Adipose tissue (tissue), 3 donors: ENCODE results near the gene PANX2. TPM values are rescaled to one million over a fixed set of nuclear protein-coding genes. Genes with fewer than 3 reads are reported as not detected.

ENCODE experiments used
- H3K27ac ChIP-seq: one replicate; pipeline ENCODE4 v1.5.1; 2013; ENCODE audit warnings: low read depth, low read length
- WGBS, 3 donors: extraction: QIAGEN DNeasy Blood & Tissue Kit; methylation state at CpG; one replicate each; pipeline ENCODE4 v1.1.7; 2013; 5-methylcytosine and 5-hydroxymethylcytosine counted together
- polyA plus RNA-seq, 3 donors: library from polyadenylated mRNA; stranded (reverse); fragments of 200-250 nt; gene quantifications; one replicate each; pipeline ENCODE4 v1.2.3, GENCODE V29; 2013
- donor health status: healthy with polysubstance abuse.
- donor health status: Bipolar disorder and iron deficiency.
- donor health status: healthy.

The PANX2 gene
- polyA plus RNA-seq, 3 donors, result 0.34 to 0.46 (median 0.36) TPM

DNA sequence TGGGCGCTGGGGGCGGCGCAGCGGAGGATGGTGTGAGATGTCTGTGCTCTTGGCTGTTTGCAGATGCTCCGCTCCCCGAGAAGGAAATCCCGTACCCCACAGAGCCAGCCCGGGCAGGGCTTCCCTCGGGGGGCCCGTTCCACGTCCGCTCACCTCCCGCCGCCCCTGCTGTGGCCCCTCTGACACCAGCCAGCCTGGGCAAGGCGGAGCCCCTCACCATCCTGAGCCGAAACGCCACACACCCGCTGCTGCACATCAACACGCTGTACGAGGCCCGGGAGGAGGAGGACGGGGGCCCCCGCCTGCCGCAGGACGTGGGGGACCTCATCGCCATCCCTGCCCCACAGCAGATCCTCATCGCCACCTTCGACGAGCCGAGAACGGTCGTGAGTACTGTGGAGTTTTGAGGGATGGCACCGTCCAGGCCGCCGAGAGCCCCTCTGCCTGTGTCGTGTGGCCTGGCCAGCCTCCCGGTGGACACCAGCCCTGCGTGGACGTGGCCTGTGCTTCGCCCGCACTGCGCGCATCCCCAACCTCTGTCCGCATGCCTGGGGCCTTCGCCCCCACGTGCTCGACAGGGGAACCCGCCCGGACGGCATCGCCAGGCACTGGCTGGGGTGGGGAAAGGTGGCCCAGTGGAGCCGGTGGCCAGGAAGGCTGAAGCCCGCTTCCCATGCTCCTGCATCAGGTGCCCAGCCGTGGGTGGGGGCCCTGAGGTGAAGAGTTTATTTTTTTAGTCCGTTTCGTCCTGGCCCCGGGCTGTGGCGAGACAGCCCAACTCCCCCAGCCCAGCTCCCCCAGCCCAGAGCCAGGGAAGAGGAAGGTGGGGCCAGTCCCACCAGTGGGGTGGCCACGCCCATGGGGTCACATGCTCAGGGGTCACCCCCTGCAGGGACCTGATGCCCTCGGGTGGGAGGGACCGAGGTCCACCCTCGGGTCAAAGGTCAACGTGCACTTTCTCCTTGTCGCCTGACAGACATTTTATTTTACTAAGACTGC lies 8.6 kb downstream of the PANX2 start:
- H3K27ac ChIP-seq, result no peak overlapping the region
- 77 to 82% (median 79%) methylated on average over 64 of the region's 64 CpGs for WGBS, 3 donors

GRCh38 chr22:50179937-50180726 lies 9.6 kb downstream of the PANX2 start:
- no peak overlapping the region for H3K27ac ChIP-seq
- WGBS, 3 donors, result 60 to 84% (median 64%) methylated on average over 39 of the region's 39 CpGs

- WGBS, 3 donors, result 88 to 94% (median 91%) methylated on average over 27 of the region's 27 CpGs
- H3K27ac ChIP-seq, result no peak overlapping the region
Observed at GRCh38 chr22:50180727-50181521, 10.4 kb downstream of the PANX2 start.

GRCh38 chr22:50182176-50183081 lies 11.9 kb downstream of the PANX2 start:
- 61 to 88% (median 86%) methylated on average over 31 of the region's 31 CpGs for WGBS, 3 donors
- no peak overlapping the region for H3K27ac ChIP-seq

DNA sequence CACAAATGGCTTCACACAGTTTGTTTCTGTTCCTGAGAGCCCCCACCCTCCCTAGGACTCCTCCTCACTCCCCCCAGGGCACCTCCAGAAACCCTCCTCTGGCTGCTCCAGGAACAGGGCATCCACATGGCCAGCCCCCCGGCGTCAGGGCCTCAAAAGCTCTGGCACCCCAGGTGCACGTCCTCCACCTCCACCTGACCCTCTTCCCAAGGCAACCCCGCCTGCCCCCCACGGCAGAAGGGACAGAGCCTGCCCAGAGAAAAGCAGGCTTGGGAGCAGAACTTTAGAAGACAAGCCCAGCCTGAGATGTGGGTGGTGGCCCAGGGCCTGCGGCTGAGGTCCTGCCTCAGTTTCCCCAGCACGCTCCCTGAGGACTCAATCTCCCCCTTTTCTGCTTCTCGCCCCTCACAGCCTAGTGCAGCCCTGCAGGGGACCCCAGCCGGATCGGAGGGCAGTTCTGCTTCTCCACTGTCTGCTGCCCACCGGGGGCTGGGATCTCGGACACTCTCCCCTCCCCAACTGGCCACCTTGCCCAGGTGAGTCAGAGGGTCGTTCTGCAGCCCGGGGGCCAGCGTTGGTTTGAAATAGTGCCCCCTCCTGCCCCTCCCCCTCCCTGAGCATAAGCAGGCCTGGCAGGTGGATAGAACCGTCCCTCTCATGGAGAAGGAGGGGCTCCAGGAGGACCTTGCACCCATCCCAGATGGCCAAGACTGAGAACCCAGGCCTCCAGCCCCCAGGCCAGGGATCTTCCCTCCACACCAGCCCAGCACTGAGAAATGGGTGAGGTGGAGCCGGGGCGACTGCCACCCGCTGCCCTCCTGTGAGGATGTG lies 12.8 kb downstream of the PANX2 start:
- WGBS, 3 donors, result 64 to 88% (median 86%) methylated on average over 18 to 19 of the region's 19 CpGs
- no peak overlapping the region for H3K27ac ChIP-seq

DNA sequence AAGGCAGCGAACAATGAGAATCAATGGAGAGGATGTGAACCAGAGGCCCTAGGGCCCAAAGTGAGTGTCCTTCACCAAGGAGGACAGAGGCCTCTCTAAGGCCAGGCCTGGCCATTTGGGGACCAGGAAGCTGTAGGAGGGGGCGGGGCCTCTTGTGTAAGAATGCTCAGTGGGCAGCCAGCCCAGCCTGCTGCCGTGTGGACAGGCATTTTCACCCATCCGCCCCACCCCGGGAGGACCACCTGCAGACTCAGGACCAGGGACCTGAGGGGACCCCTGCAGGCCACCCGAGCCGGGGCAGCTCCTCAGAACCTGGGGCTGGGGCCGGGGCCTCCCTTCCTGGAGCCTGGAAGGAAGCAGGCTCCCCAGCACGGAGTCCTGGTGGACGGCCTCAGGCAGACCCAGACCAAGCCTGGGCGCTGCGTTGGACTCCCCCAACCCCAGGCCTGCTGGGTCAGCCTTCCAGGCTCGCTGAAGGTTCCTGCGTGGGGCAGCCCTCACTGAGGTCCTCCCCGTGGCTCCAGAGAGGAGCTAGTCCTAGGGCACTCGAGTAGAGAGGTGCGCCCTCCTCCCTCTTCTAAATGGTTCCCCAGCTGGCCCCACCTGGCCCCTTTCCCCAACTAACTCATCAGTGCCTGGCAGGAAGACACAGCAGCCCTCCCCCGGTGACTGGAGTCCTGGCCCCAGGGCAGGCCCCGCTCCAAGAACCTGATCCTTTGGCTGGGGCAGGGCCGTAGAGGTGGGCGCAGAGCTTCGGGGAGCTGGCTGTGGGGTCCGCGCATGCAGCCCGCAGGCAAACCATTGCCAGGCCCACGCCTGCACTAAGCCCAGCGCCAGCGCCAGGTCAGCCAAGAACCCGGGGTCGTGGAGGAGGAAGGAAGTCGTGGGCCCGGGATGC lies 13.7 kb downstream of the PANX2 start:
- no peak overlapping the region for H3K27ac ChIP-seq
- 46 to 64% (median 47%) methylated on average over 29 to 32 of the region's 32 CpGs for WGBS, 3 donors

DNA sequence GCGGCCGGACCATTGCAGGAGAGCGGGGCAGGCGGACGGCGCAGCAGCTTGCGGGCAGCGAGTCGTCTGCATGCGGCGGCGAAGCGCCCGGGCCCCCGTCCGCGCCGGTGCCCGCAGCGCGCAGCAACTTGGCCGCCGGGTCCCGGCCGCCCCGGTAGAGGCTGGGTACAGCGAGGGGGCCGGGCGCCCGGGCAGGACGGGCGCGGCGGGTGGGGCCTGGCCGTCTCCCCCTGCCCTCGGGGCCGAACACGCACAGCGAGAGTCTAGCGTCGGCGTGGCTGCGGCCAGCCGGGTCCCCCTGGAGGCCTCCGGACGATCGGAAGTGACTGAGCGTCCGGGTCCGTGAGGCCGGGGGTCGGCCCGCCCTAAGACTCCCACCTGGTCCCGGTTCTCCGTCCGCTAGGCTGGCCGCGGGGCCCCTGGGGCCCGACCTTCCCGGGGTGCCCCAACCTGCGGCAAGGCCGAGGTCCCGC lies 14.4 kb downstream of the PANX2 start:
- H3K27ac ChIP-seq, result peak overlapping the region; percentile 13
- 9 to 36% (median 14%) methylated on average over 44 to 63 of the region's 63 CpGs for WGBS, 3 donors

- H3K27ac ChIP-seq, result peak within 1 kb of the TSS; percentile 13
- WGBS, 3 donors, result 1 to 3% (median 1%) methylated on average over 39 to 88 of the region's 90 CpGs
Observed at GRCh38 chr22:50185375-50186087, 15.0 kb downstream of the PANX2 start, which contains the start of gene TRABD. Gene TRABD, plus strand, starts transcription at chr22:50185913. Its CDS starts 7,148 bp downstream, at chr22:50193061.

- H3K27ac ChIP-seq, result no peak overlapping the region
- 1 to 2% (median 1%) methylated on average over 41 to 47 of the region's 47 CpGs for WGBS, 3 donors
Observed at GRCh38 chr22:50186181-50186714, 15.7 kb downstream of the PANX2 start.

DNA sequence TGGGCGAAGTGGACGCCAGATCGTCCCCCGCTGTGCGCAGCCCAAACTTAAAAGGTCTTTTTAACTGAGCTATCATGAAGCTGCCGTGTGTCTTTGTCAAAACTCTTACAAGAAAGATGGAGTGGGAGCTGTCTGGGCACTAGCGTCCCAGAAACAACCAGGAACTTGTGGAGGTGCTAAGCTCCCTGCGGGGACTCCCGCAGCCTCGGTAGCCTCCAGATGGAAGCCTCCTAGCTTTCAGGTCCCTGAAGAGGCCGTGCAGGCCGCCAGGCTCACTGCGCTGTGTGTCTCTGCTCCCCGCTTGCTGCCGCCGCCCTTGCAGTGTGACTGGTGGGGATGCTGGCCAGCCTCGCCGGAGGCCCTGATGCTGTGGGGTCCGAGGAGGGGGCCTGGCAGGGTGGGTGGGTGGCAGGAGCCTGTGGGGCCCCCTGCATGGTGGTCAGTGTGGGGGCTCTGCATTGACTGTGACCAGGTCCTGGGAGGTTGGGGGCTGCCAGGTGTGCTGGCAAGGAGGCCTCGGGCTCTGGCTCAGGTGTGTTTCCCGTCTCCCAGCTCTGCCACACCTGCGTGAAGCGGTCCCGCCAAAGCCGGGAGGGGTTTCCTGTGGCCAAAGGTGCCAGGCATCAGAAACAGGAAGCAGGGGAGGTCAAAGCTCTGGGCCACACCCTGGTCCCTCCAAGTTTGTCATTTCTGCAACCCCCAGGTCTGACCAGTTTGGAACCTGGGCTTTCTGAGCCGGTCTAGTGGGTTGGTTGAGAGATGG lies 16.4 kb downstream of the PANX2 start:
- 30 to 44% (median 42%) methylated on average over 26 of the region's 26 CpGs for WGBS, 3 donors
- H3K27ac ChIP-seq, result no peak overlapping the region

- 95 to 96% (median 95%) methylated on average over 11 of the region's 11 CpGs for WGBS, 3 donors
- no peak overlapping the region for H3K27ac ChIP-seq
Observed at GRCh38 chr22:50188356-50188755, 17.8 kb downstream of the PANX2 start.

- WGBS, 3 donors, result 48 to 73% (median 72%) methylated on average over 20 of the region's 20 CpGs
- H3K27ac ChIP-seq, result no peak overlapping the region
Observed at GRCh38 chr22:50189184-50189848, 18.8 kb downstream of the PANX2 start.

DNA sequence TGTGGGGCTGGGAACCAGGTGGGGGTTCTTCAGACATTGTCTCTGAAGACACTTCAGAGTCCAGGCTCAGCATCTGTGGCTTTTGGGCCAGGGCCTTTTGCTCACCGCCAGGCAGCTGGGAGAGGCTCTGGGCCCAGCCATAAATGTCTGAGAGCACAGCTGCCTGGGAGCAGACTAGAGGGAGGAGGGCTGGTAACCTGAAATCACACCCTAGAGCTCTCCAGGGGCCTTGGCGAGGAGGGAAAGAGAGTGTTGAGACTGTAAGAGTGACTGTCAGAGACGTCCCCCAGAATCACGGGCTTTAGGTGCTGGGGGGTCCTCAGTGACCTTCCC lies 19.3 kb downstream of the PANX2 start:
- H3K27ac ChIP-seq, result peak overlapping the region; percentile 53
- 13 to 21% (median 18%) methylated on average over 4 of the region's 4 CpGs for WGBS, 3 donors
